Rectal smooth muscle tissue (tissue), 1 donor: ENCODE measurements around the gene ZBTB20.

Experiments
- H3K27ac ChIP-seq: one replicate; pipeline ENCODE4 v1.7.0; 2013; ENCODE audit warnings: low read depth, low read length, inconsistent platforms
- H3K27me3 ChIP-seq: one replicate; pipeline ENCODE4 v1.7.0; 2013; ENCODE audit warnings: low read length; ENCODE audit not compliant: control insufficient read depth, insufficient read depth
- H3K36me3 ChIP-seq: one replicate; pipeline ENCODE4 v1.7.0; 2013; ENCODE audit warnings: low read length; ENCODE audit not compliant: control insufficient read depth, insufficient read depth
- H3K4me1 ChIP-seq: one replicate; pipeline ENCODE4 v1.7.0; 2013; ENCODE audit warnings: low read length; ENCODE audit not compliant: control insufficient read depth, insufficient read depth
- H3K4me3 ChIP-seq: one replicate; pipeline ENCODE4 v1.7.0; 2013; ENCODE audit warnings: low read length
- H3K9ac ChIP-seq: one replicate; pipeline ENCODE4 v1.7.0; 2013; ENCODE audit warnings: low read length

The ZBTB20 gene

DNA sequence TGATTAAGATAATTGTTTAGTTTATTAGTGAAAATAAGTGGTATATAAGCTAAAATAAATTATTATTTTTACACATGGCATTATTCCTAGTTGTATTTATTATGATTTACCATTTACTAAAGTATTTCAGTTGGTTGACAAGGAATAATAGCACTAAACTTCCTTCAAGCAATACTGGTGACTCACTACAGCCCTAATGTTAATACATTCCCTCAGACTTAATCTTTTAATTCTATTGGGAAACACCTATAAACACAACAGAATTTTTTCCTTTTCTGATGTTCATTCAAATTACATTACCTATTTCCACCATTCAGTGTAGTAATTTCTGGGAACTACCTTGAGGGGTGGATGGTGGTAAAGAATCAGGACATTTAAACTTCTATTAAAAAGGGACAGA is 589.3 kb downstream of the ZBTB20 start:
- H3K4me1 ChIP-seq, result no peaks in the 10 kb centered on the region
- H3K27me3 ChIP-seq, result no peaks in the 10 kb centered on the region
- no peaks in the 10 kb centered on the region for H3K36me3 ChIP-seq
- H3K4me3 ChIP-seq, result no peak overlapping the region
- H3K27ac ChIP-seq, result no peak overlapping the region
- no peak overlapping the region for H3K9ac ChIP-seq

- Histone ChIP-seq H3K27me3 (no peaks in the 10 kb centered on the region), H3K4me3 (no peak overlapping the region), H3K36me3 (no peaks in the 10 kb centered on the region), H3K4me1 (no peaks in the 10 kb centered on the region), H3K27ac (no peak overlapping the region), H3K9ac (no peak overlapping the region)
These were observed 590.4 kb downstream of the ZBTB20 start for GRCh38 chr3:114556657-114557213.

GRCh38 chr3:114554731-114555130 is 592.4 kb downstream of the ZBTB20 start:
- Histone ChIP-seq H3K4me3 (no peak overlapping the region), H3K27ac (no peak overlapping the region), H3K9ac (no peak overlapping the region), H3K36me3 (no peaks in the 10 kb centered on the region), H3K4me1 (no peaks in the 10 kb centered on the region), H3K27me3 (no peaks in the 10 kb centered on the region)

GRCh38 chr3:114553949-114554593 is 593.0 kb downstream of the ZBTB20 start:
- Histone ChIP-seq H3K27ac (no peak overlapping the region), H3K9ac (no peak overlapping the region), H3K4me3 (no peak overlapping the region), H3K4me1 (no peaks in the 10 kb centered on the region), H3K27me3 (no peaks in the 10 kb centered on the region), H3K36me3 (no peaks in the 10 kb centered on the region)

DNA sequence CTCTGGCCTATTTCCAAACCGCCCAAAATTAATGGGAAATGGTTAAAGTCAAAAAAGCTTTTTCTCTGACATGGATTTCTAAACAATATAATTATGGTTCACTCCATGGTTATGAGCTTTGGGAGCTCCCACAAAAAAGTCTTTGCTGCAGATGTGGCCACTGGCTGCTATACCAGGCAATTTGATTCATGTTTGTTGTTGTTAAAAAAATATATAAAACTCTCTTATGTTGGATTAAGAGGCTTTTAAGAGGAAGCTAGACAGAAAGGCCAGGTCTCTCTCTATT is 594.6 kb downstream of the ZBTB20 start:
- Histone ChIP-seq H3K27me3 (no peaks in the 10 kb centered on the region), H3K4me3 (no peak overlapping the region), H3K4me1 (no peaks in the 10 kb centered on the region), H3K36me3 (no peaks in the 10 kb centered on the region), H3K9ac (no peak overlapping the region), H3K27ac (no peak overlapping the region)

DNA sequence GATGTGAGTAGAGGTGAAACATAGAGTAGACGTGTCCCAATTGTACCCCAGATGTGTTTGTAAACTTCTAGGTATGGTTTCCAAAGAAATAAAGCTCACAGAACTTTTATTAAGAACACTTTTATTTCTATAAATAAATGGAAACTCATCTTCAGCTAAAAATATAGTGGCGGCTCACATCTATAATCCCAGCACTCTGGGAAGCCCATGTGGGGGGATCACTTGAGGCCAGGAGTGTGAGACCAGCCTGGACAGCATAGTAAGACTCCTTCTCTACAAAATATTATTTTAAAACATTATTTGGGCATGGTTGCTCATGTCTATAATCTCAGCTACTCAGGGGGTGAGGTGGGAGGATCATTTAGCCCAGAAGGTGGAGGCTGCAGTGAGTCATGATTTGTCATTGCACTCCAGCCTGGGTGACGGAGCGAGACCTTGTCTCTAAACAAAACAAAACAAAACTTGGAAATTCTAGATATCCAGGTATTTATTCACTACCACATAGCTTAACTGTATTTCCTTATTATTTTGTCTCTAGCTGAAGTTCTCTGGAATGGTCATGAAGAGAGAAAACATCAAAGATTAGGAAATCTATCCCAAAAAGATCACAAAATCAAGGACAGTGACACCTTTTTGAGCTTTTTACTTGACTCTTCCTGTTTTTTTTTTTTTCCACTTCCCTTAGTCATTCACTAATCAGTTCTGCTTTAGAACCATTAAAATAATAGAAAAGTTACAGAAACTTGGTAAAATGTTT is 595.1 kb downstream of the ZBTB20 start:
- Histone ChIP-seq H3K27ac (no peak overlapping the region), H3K27me3 (no peaks in the 10 kb centered on the region), H3K9ac (no peak overlapping the region), H3K4me3 (no peak overlapping the region), H3K4me1 (no peaks in the 10 kb centered on the region), H3K36me3 (no peaks in the 10 kb centered on the region)

DNA sequence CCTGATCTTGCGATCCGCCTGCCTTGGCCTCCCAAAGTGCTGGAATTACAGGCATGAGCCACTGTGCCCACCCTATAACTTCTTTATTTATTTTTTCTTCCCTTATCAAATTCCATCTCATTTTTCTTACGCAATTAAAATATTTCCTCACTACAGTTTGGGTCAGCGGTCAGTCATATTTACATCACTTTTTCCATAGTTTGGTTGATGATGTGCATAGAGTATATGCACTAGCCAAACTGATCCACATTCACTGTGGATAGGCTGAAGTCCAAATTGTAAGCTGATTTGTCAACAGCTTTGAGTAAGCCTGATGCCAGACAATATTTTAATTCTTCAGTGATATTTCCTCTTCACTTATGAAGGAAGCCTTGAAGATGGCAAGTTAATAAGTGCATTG is 596.9 kb downstream of the ZBTB20 start:
- Histone ChIP-seq H3K36me3 (no peaks in the 10 kb centered on the region), H3K9ac (no peak overlapping the region), H3K27me3 (no peaks in the 10 kb centered on the region), H3K27ac (no peak overlapping the region), H3K4me1 (no peaks in the 10 kb centered on the region), H3K4me3 (no peak overlapping the region)

GRCh38 chr3:114545193-114545592 is 601.9 kb downstream of the ZBTB20 start:
- Histone ChIP-seq H3K9ac (no peak overlapping the region), H3K27ac (no peak overlapping the region), H3K27me3 (no peaks in the 10 kb centered on the region), H3K4me3 (no peak overlapping the region), H3K36me3 (no peaks in the 10 kb centered on the region), H3K4me1 (no peaks in the 10 kb centered on the region)

GRCh38 chr3:114542359-114542758 is 604.7 kb downstream of the ZBTB20 start:
- Histone ChIP-seq H3K4me3 (no peak overlapping the region), H3K27ac (no peak overlapping the region), H3K36me3 (no peaks in the 10 kb centered on the region), H3K27me3 (no peaks in the 10 kb centered on the region), H3K4me1 (no peaks in the 10 kb centered on the region), H3K9ac (no peak overlapping the region)

- Histone ChIP-seq H3K4me1 (no peaks in the 10 kb centered on the region), H3K27me3 (no peaks in the 10 kb centered on the region), H3K9ac (no peak overlapping the region), H3K36me3 (no peaks in the 10 kb centered on the region), H3K4me3 (no peak overlapping the region), H3K27ac (no peak overlapping the region)
These were observed 607.6 kb downstream of the ZBTB20 start for GRCh38 chr3:114539525-114539924.

DNA sequence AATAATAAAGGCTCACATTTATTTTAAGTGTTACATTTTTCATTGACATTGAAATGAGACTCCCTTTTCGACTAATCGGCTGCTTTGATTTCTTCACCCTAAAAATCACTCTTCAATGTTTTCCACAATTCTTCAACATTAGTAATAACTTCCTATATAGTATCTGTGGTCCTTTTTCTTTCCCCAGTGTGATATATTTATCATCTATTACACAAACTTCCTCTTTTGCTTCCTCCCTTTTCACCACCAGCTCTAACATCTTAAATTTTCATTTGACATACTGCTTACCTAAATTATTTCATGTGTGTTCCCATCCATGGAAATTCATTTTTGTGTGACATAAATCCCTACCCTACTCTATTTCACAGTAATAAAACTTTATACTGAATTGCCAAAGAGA is 608.9 kb downstream of the ZBTB20 start:
- no peak overlapping the region for H3K4me3 ChIP-seq
- no peak overlapping the region for H3K9ac ChIP-seq
- H3K36me3 ChIP-seq, result no peaks in the 10 kb centered on the region
- H3K27me3 ChIP-seq, result no peaks in the 10 kb centered on the region
- no peaks in the 10 kb centered on the region for H3K4me1 ChIP-seq
- no peak overlapping the region for H3K27ac ChIP-seq

- Histone ChIP-seq H3K36me3 (no peaks in the 10 kb centered on the region), H3K27ac (no peak overlapping the region), H3K27me3 (no peaks in the 10 kb centered on the region), H3K4me1 (no peaks in the 10 kb centered on the region), H3K9ac (no peak overlapping the region), H3K4me3 (no peak overlapping the region)
These were observed 618.6 kb downstream of the ZBTB20 start for GRCh38 chr3:114528517-114528916.
